Smooth muscle cell (in vitro differentiated cells): ENCODE data around the gene ALG8. TPM values are rescaled to one million over a fixed set of nuclear protein-coding genes. Genes with fewer than 3 reads are reported as not detected.

ENCODE experiments used
- DNase-seq: peaks from one replicate; lab custom pipeline; 2025; ENCODE audit not compliant: unreplicated experiment; lab: John Stamatoyannopoulos, UW
- H2AFZ ChIP-seq: fragments of 200-600 bp; sonication (generic); 2 replicates; pipeline ENCODE4 v1.6.0; 2016; ENCODE audit warnings: antibody characterized with exemption, low read depth, mild to moderate bottlenecking
- H3F3A ChIP-seq: fragments of 200-600 bp; sonication (generic); 2 replicates; pipeline ENCODE4 v1.6.0; 2017; ENCODE audit warnings: antibody characterized with exemption, low read depth
- H3K27ac ChIP-seq: fragments of 200-600 bp; sonication (generic); 2 replicates; pipeline ENCODE4 v1.5.1; 2016; ENCODE audit warnings: low read depth, mild to moderate bottlenecking
- H3K27me3 ChIP-seq: fragments of 200-600 bp; sonication (generic); 2 replicates; pipeline ENCODE4 v1.6.1; 2016; ENCODE audit warnings: low read depth, mild to moderate bottlenecking
- H3K36me3 ChIP-seq: fragments of 200-600 bp; sonication (generic); 2 replicates; pipeline ENCODE4 v1.5.1; 2016; ENCODE audit warnings: low read depth
- H3K4me1 ChIP-seq: fragments of 200-600 bp; sonication (generic); 2 replicates; pipeline ENCODE4 v1.5.1; 2016; ENCODE audit warnings: low read depth
- H3K4me2 ChIP-seq: fragments of 200-600 bp; sonication (generic); 2 replicates; pipeline ENCODE4 v1.6.0; 2016; ENCODE audit warnings: mild to moderate bottlenecking
- H3K4me3 ChIP-seq: fragments of 200-600 bp; sonication (generic); 2 replicates; pipeline ENCODE4 v1.5.1; 2016; ENCODE audit warnings: mild to moderate bottlenecking
- H3K79me2 ChIP-seq: fragments of 200-600 bp; sonication (generic); 2 replicates; pipeline ENCODE4 v1.6.0; 2016; ENCODE audit warnings: low read depth, mild to moderate bottlenecking
- H3K9ac ChIP-seq: fragments of 200-600 bp; sonication (generic); 2 replicates; pipeline ENCODE4 v1.6.0; 2016; ENCODE audit warnings: low read depth
- H3K9me3 ChIP-seq: fragments of 200-600 bp; sonication (generic); replicated peaks from 2 replicates; pipeline ENCODE4 v1.5.1; 2016; ENCODE audit warnings: low read depth
- H4K20me1 ChIP-seq: fragments of 200-600 bp; sonication (generic); 2 replicates; pipeline ENCODE4 v1.6.0; 2016; ENCODE audit warnings: low read depth
- CTCF ChIP-seq: fragments of 200-600 bp; sonication (generic); IDR thresholded peaks from 2 replicates; pipeline ENCODE4 v1.5.1; 2017; ENCODE audit warnings: borderline replicate concordance, mild to moderate bottlenecking, antibody characterized with exemption; ENCODE audit not compliant: insufficient read depth, poor library complexity, severe bottlenecking
- WGBS: methylation state at CpG from one replicate; pipeline ENCODE4 v1.1.7; 2016; ENCODE audit warnings: low lambda C conversion rate; 5-methylcytosine and 5-hydroxymethylcytosine counted together
- polyA plus RNA-seq: library from polyadenylated mRNA; unstranded; fragments of >200 nt; fragmentation: Nextera tagmentation; extraction: Ambion mirVana; gene quantifications from 2 replicates; pipeline ENCODE4 v1.2.1, GENCODE V29; 2016
- total RNA-seq: library from RNA; depleted of rRNA; stranded (reverse); fragments of >200 nt; gene quantifications from 2 replicates; pipeline ENCODE4 v1.2.3, GENCODE V29; 2014

ALG8 gene
- total and polyA plus RNA-seq, 2 experiments from 2014 or later, result 62.0 to 68.3 TPM

DNA sequence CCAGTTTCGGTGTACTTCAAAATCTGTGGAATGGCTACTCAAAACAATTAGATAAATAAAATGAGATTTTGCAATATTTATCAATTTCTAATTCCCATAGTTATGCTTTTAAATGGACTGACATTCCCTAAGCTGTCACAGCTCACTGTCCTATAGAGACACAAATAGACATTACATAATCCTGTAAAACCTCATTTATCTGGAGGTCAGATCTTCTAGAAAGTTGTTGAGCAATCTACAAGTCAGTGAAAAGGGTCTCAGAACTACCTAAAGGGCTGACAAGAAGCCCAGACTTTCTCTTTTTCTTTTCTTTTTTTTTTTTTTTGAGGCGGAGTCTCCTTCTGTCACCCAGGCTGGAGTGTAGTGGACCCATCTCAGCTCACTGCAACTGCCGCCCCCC is 12.0 kb downstream of the ALG8 start:
- Histone ChIP-seq H3K79me2 (peaks cover 8% of the 10 kb centered on the region), H3K27me3 (no peaks in the 10 kb centered on the region), H2AFZ (no peak overlapping the region), H3K4me2 (no peak overlapping the region), H3K9me3 (no peaks in the 10 kb centered on the region), H3K27ac (no peak overlapping the region), H3K9ac (no peak overlapping the region), H3F3A (no peaks in the 10 kb centered on the region), H3K4me1 (no peaks in the 10 kb centered on the region), H3K36me3 (no peaks in the 10 kb centered on the region), H4K20me1 (no peaks in the 10 kb centered on the region), H3K4me3 (no peak overlapping the region)
- TF ChIP-seq CTCF, result no peak
- 97% methylated on average over 2 of the region's 3 CpGs for WGBS
- DNase-seq, result no peak

- Histone ChIP-seq H2AFZ (no peak overlapping the region), H3K4me2 (no peak overlapping the region), H3K4me3 (no peak overlapping the region), H3K9me3 (no peaks in the 10 kb centered on the region), H3K36me3 (peaks cover 7% of the 10 kb centered on the region), H3K27me3 (no peaks in the 10 kb centered on the region), H3F3A (peaks cover 10% of the 10 kb centered on the region), H4K20me1 (no peaks in the 10 kb centered on the region), H3K27ac (no peak overlapping the region), H3K4me1 (peaks cover 6% of the 10 kb centered on the region), H3K9ac (no peak overlapping the region), H3K79me2 (no peaks in the 10 kb centered on the region)
- no peak for DNase-seq
- WGBS, result 95% methylated on average over 6 of the region's 6 CpGs
- TF ChIP-seq CTCF, result no peak
Observed at GRCh38 chr11:78112582-78113275, 26.7 kb downstream of the ALG8 start.

GRCh38 chr11:78111298-78111697 is 28.1 kb downstream of the ALG8 start:
- Histone ChIP-seq H2AFZ (no peak overlapping the region), H3K4me3 (no peak overlapping the region), H3F3A (peaks cover 10% of the 10 kb centered on the region), H3K4me1 (peaks cover 6% of the 10 kb centered on the region), H4K20me1 (no peaks in the 10 kb centered on the region), H3K9ac (no peak overlapping the region), H3K79me2 (no peaks in the 10 kb centered on the region), H3K9me3 (no peaks in the 10 kb centered on the region), H3K27ac (no peak overlapping the region), H3K27me3 (no peaks in the 10 kb centered on the region), H3K36me3 (peaks cover 12% of the 10 kb centered on the region), H3K4me2 (no peak overlapping the region)
- no peak for TF ChIP-seq CTCF
- 98% methylated on average over 2 of the region's 2 CpGs for WGBS
- no peak for DNase-seq

GRCh38 chr11:78110830-78111229 is 28.6 kb downstream of the ALG8 start:
- no peak for DNase-seq
- no peak overlapping the region for H2AFZ ChIP-seq
- H3K27ac ChIP-seq, result no peak overlapping the region
- no peaks in the 10 kb centered on the region for H3K9me3 ChIP-seq
- no peak overlapping the region for H3K9ac ChIP-seq
- TF ChIP-seq CTCF, result no peak
- H3F3A ChIP-seq, result peaks cover 10% of the 10 kb centered on the region
- H3K4me2 ChIP-seq, result no peak overlapping the region
- H3K4me1 ChIP-seq, result peaks cover 6% of the 10 kb centered on the region
- no peaks in the 10 kb centered on the region for H3K27me3 ChIP-seq
- WGBS, result 94% methylated on average over 2 of the region's 2 CpGs
- peaks cover 12% of the 10 kb centered on the region for H3K36me3 ChIP-seq
- no peak overlapping the region for H3K4me3 ChIP-seq
- H3K79me2 ChIP-seq, result no peaks in the 10 kb centered on the region
- H4K20me1 ChIP-seq, result no peaks in the 10 kb centered on the region
